Stimulated activated CD8-positive, alpha-beta memory T cell treated with anti-CD3 and anti-CD28 coated beads, Interleukin-12 subunit alpha, Interleukin-12 subunit beta, amount 100 ng/mL, for 24 hours (primary cell): ENCODE measurements around the gene POU2F3.

Experiments used
- DNase-seq: peaks from one replicate; pipeline ENCODE4 v3.0.0-alpha.2; 2020; ENCODE audit errors: extremely low read depth

Gene POU2F3

DNA sequence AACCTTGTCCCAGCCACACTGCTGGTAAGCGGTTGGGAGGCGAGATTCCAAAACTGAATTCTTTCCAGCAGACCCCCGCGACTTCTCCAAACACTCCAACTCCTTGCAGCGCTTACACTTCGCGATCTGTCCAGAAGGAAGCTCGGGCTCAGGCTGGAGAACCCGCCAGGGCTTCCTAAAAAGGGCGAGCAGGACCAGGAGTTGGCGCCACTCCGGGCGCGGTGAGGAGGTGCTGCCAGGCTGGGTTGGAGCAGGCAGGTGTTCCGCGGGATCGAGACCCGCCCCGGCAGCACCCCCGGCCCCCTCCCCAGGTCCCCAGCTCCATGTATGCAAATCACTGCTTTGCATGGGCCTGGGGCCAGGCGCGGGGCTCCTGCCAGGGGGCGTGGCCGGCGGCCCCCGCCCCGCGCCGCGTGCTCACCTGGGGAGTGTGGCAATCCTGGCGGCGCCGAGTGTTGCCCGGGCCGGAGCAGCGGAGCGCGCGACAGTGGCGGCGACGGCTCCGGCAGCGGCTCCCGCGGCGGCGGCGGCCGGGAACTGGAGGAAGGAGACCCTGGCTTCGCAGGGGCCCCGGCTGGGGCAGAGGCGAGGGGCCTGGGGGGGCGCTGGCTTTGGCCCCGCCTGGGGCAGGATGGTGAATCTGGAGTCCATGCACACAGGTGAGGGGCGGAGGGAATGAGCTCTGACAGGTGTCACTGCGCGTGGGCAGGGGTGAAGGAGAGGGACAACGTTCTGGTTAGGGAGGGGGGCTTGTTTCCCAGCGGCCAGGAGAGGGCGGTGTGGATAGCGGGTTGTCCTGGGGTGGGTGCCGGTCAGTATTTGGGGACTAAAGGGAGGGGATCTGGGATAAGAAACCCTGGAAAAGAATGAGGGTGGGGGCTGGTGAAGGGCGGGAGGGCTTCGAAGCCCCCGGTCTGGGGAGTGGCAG, at the start of gene POU2F3:
Gene POU2F3, plus strand, starts transcription at position 428 of the 928 bp plus-strand sequence. Its CDS starts 204 bp downstream, at position 632.
- no peak for DNase-seq

DNA sequence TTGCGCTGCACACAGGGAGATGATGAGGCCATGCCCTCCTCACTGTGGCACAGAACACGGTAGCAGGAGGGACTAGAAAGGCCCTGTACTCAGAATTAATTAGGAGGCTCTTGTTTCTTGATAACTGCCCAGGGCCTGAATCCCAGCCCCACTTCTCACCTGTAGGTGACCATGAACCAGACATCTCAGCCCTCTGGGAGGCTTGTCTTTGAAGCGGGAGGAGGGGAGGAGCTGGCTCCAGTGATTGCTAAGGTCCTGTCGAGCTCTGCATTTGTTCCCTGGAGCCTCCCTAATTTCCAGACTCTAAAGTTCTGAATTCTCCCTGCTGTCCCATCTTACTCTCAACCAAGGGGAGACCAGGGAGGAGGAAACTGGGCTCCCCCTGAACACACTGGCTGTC, 48.9 kb upstream of the POU2F3 start:
- no peak for DNase-seq

DNA sequence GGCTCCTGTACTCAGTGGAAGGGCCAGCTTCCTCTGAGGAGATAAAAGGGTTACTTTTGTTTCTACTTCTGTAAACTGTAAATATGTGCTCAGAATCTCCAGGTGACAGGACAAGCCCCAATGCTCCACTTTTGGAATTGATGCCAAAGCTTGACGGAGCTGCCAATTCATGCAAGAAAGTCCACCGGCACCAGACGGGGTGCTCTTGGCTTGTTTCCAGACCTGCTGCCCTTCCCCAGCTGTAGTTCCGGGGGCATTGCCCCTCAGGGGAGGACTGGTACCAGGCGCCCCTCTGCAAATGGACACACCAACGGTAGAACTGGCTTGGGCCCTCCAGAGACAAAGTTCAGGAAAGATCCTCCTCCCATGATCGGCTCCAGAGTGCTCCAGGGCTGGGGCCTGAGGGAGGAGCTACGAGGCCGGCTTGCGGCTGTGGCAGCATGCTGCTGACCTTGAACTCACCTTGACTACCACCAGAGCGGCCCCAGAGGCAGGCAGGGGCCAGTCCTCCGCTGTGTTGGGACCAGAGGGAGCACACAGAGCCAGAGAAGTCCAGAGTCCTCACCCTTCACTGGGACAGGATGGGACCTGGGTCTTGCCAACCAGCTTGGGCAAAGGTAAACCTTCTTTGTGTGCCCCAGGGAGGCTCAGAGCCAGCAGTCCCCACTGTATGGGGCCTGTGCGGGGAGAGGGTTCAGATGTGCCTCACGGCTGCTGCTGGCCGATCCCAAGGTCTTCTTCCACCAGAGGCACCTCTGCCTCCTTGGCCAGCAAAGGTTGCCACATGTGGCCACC, 46.9 kb upstream of the POU2F3 start:
- no peak for DNase-seq

DNA sequence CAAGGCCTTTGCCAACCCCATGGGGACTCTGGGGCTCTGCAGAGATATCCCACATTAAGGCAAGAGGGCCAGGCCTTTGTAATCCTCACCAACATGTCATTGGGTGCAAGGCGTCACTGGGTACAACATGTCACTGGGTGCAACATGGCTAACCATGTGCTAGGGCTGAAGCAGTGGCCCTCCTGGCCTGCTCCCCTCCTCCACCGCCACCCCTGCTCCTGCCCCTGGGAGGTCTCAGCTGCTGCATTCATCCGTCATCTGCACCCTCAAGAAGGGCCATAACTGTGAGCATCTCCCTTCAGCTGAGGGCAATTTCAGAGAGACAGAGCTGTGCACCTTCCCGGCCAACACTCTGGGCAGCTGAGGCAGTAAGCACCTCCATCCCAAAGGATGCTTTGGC, 45.8 kb upstream of the POU2F3 start:
- no peak for DNase-seq

DNA sequence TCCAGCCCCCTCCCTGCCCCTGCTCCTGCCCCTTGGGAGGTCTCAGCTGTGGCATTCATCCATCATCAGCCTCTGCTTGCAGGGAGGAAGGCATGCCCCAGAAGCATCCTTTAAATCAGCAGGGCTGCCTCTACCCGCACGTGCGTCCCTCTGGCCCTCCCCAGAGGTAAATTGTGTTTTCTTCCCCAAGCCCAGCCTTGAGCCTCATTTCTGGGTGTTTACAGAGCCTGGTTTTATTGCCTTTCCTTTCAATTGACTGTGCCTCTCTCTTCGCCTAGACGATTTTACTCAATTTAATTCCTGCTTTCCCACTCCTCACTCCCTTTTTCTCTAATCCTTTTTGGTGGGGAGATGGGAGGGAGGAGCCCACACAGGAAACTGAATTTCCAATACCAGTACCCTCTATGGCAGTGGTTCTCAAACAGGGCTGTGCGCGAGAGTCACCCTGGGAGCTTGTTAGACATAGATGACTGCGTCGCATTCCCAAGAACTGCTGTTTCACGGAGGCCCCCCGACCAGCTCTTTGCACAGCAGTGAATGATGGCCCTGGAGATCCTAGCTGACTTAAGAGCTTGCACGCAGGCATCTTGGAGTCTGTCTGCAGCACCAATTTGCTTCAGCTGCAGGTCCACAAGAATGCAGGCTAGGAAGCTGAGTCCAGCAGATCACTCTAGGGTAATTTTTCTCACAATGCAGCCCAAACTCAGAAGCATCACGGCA, 44.2 kb upstream of the POU2F3 start:
- no peak for DNase-seq

DNA sequence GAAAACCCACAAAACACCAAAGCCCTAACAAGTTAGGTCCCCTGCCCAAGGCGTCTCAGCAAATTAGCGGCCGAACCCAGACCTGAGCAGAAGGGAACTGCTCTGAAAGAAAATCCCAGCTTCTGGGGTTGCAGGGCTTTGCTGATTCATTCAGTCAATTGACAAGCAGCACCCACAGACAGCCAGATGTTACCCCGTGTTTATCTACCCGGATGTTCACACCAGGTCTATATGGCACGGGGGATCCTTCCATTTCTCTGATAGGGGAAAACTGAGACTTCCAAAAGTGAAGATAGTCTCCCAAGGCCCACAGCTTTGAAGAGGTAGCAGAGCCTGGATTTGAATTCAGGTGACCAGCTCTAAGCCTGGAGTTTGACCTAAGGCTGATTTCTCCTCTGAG, 43.1 kb upstream of the POU2F3 start:
- DNase-seq, result no peak

DNA sequence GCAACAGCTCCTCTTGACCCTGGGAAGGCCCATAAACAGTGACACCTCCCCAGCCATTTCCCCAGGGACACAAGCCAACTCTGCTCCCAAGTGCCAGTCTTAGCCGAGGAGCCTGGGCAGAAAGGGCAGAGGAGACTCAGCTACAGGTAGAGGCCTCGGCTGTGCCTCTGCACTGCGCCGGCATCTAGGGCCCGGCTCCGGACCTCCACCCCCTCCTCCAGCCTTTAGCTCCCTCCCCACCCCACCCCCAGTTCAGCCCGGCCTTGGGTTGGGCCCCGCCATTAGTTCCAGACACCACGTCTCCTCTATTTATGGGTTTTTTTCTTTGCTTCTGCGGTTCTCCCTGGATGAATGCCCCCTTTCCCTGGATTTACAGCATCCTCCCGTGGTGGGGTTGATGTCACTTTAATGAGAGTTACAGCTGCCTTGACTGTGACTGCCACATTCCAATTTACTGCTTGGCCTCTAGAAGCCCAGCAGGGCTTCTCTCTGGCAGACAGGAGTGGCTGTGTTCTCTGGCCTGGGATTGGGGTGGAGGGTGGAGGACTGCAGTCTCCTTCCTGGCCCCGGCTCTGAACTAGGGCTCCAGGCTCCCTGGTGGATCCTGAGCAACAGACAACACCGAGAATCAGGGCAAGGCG, 42.6 kb upstream of the POU2F3 start:
- DNase-seq, result no peak

DNA sequence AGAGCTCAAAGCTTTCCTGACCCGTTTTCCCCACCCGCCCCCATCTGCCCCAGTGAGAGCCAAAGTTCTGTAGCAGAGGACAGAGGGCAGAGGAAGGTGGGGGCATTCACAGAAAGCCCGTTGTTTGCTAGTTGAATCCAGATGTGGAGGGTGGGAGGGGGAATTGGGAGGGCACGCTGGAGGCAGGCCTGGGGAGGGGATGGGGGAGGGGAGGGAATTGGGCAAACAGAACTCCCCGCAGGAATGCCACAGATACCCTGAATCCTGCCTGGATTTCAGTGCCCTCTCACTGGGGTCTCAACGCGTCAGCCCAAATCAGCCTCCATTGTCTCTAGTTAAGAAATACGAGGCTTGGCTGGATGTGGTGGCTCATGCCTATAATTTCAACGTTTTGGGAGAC, 42.0 kb upstream of the POU2F3 start:
- no peak for DNase-seq

DNA sequence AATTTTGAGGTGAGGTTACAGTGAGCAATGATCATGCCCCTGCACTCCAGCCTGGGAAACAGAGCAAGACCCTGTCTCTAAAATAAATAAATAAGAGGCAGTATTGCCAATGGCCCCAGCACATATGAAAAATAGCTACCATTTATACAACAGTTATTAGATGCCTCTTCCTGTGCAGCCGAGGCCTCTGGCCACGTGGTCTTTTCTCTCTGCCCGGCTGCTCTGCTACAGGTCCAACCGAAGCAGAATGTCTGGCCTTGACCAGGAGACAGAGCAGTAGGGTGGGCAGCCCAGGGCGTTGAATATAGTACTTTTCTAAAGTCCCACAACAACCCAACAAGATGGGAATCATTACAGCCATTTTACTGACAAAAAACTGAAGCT, 41.5 kb upstream of the POU2F3 start:
- DNase-seq, result no peak

DNA sequence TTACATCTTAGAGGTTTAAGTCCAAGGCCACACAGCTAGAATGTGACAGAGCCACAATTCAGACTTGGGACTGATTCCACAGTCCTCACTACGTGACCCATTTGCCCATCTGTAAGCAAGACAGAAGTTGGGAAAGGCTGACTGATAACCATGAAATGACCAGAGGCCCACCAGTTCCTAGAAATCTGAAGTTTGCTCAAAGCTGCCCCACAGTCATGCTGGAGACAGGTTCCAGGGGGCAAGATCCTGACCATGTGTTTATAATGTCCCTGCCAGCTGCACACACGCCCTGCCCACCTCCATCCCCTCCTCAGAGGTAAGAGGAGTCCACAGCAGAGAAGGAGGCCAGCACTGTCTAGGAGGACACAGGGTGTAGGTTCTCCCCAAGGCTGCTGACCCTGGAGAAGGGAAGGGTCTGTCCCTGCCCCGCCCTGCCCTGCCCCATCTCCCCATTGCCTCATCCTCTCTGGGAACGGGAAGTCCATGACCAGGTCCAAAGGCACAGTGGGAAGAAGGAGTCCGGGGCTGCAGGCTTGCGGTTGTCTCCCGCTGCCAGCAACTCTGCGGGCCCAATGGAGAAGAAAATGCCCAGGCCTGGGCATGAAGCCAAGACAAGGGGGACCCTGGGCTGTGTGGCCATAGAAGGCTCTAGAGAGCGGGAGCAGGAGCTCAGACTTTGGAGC, 41.0 kb upstream of the POU2F3 start:
- DNase-seq, result no peak

DNA sequence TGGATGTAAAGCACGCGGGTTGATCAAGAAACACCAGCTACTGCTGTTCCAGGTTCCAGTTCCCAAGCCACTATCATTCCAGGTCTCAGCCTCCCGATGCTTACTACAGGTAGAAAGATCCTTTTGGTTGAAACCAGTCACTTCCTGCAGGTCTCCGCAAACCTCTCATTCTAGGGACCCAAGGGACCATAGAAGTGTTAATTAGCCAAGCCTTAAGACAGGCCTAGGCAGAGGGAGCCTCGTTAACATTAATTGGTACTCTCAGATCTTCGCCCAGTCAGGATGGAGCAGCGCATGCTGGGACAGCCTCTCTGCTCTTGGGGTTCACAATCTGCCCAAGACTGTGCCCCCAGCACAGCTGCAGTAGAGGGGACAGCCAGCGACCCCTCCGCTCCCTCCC, 40.3 kb upstream of the POU2F3 start:
- no peak for DNase-seq

DNA sequence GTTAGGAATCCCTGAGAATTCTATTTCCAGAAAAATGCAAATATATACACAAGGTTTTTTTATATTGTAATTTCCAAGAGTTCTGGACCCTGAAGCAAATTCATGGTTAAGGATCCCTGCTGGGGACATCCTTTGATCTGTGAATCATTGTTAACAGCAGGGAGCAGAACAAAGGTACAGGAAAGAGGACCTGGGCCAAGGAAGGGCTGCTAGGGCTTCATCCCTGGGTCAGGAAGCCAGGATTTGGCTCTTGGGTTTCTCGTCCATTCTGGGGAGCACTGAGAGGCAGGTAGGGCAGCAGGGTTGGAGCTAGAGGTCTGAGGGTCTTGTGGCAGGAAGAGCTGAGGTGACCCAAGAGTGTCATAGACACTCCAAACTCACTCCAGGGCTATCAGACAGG, 39.3 kb upstream of the POU2F3 start:
- DNase-seq, result no peak

DNA sequence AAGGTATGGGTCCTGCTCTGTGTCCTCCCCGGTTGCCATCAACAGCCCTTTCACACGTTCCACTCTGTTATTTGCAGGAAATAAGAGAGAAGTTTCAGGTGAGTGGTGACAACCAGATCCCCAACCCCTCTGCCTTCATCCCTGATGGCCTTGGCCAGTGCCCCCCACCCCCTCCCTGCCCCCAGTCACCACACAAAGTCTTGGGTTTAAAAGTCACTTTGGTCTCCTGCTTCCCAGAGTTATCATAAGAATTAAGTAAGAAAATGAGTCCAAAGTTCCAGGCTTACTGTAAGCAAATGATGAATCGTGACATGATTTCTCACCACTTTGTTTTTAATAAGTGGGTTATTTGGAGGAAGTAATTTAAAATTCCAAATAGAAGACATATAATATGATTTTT, 38.3 kb upstream of the POU2F3 start:
- DNase-seq, result no peak

DNA sequence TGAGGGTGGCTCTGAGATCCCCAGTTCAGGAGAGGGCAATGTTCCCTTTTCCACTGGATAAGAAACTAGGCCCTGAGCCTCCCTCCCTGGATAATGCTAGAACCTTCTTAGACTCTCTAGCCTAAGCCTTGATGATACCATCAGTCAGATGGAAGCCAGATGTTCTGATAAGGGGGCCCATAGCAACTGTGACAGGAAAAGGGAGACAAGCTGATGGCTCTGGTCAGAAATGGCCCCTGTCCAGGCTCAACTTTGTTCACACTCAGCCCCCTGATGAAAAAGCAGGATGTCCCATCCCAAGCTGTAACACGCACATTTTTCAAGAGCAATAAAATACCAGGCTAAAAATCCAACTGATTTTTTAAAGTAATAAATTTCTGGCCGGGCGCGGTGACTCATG, 36.3 kb upstream of the POU2F3 start:
- DNase-seq, result no peak

DNA sequence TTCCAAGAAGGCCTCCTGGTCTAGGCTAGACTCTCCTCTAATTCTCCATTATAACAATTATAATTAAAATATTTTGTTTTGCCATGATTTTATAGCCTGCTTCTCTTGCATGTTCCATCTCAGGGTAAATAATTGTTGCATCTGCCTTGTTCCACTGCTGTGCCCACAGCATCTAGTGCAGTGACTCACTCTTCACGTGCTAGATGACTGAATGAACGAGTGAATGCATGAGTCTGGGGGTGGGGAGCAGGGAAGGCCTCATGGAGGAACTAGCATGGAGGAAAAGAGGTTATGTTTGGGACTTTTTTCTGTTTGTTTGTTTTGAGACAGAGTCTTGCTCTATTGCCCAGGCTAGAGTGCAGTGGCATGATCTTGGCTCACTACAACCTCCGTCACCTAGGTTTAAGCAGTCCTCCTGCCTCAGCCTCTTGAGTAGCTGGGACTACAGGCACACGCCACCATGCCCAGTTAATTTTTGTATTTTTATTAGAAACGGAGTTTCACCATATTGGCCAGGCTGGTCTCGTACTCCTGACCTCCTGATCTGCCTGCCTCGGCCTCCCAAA, 34.3 kb upstream of the POU2F3 start:
- DNase-seq, result no peak

DNA sequence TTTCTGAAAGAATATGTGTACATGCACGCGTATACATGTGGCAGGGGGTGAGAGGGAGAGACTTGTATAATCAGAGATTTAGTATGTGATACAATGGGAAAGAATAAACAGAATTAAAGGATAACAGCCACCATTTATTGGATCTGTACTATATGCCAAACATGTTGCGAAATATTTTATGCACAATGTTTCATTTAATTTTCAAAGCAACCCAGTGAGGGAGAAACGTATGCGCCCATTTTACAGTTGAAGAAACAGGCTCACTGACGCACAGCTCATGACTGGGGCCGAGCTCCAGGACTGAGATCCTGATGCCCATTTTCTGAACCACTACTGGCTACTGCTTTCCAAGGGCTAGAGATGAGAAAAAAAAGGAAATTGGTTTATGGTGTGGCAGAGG, 32.4 kb upstream of the POU2F3 start:
- no peak for DNase-seq

DNA sequence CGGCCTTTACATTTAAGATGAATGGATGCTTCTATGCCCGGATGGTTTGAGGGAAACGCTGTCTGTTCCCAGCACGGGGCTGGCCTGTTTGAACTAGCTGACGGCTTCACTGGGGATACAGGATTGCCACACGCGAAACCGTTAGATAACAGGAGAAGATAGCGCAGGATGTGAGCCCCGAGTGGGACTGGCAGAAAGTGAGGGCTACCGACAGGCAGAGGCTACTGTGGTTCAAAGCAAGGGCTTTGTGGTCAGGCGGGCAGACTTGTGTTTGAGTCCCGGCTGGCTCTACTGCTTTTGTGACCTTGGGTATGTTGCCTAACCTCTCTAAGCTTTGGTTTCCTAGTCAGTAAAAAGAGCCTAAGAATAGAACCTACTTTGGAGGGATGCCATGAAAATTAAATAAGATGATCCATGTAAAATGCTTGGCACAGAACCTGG, 31.9 kb upstream of the POU2F3 start:
- no peak for DNase-seq

DNA sequence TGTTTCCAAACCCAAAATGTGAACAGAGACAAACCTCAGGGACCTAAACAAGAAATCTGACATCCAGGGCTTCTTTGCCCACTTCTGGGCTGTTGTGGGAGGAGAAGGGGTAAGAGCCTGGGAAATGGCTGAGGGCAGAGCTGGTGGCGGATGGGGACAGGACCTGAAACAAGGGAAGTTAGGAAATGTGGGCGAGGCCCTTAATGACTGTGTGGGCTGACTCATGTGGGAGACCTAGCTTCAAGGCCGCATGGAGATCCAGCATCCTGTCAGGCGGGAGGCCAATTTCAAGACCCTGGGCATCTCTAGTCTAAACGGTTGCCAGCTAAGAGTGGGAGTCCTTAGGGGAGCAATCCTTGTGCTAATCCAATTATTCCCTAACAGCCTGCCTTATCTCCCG, 31.2 kb upstream of the POU2F3 start:
- DNase-seq, result no peak

DNA sequence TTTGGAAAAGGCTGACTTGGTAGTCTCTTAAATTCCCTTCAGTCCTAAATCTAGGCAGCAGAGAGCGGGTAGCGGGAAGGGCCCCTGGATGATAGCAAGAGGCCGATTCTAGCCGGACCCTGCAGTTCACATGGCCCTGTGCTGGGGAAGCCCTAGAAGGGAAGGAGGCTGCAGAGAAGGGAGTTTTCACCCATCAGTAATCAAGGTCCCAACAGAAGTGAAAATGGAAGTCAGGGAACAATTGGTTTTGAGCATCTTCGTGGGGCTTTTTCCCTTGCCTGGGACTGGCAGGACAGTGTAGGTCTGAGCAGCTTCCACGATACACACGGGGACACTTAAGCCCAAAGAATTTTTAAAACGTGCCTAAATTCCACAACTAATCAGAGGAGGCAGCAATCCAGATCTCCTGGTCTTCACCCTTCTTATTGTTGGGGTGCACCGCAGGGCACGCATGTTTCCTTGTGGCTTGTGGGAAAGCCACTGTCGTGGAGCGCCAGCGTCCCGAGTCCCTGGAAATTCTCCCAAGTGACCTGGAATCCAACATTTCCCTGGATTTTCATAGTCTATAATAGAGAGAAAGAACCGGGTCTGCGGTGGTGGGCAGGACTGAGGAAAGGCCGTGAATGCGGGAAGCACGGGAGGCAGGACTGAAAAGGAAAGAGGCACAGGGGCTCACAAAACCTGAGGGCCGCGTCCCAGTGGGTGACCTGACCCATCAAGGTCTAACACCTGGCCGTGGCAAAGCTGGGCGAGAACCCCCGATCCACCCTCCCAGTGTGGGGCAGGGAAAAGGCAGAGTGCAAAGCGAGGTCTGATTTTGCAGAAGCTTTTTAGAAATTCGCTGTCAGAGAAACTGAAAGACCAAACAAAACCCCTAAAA, 30.0 kb upstream of the POU2F3 start:
- no peak for DNase-seq
